Cortex of kidney (tissue), 1 donor: ENCODE data around the gene CDT1.
"Not testable (repeated sequence)": the region's sequence is repeated elsewhere in the genome, so short reads cannot be mapped to it uniquely, and the experiment has no call there.

Source experiments
- DNase-seq: peaks from one replicate; lab custom pipeline; 2025; lab: John Stamatoyannopoulos, UW

The CDT1 gene

DNA sequence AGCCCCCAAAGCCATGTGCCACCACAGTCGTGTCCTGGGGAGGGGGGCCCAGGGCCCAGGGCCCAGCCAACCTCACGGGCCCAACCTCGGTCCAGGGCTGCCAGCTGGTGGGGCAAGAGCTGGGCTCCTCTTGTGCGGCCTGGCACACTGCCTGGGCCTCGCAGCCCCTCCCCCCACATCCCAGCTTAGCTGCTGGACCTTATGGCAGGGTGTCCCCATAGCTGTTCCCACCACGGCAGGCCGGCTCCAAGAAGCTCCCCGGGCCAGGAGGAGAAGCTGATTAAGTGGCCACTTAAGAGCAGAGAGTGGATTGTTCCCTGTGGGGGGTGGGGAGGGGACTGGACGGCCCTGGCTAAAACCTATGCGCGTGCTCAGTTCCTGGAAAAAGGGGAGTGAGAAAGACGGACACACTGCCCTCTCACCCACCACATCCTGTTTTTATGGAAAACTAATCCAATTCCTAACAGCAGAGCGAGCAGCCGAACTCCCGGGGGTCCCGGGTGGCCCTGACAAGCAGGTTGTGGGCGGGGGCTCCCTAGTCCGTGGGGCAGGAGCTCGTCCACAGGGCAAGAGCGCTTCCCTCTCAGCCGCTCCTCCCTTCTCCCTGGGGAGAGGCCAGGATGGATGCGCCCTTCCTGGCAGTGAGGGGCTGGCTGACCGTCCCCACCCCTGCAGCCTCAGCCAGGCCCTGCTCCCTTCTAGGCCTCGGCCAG is 35.4 kb upstream of the CDT1 start:
- DNase-seq = no peak

- DNase-seq = no peak
Observed at GRCh38 chr16:88769617-88770460, 33.8 kb upstream of the CDT1 start.

DNA sequence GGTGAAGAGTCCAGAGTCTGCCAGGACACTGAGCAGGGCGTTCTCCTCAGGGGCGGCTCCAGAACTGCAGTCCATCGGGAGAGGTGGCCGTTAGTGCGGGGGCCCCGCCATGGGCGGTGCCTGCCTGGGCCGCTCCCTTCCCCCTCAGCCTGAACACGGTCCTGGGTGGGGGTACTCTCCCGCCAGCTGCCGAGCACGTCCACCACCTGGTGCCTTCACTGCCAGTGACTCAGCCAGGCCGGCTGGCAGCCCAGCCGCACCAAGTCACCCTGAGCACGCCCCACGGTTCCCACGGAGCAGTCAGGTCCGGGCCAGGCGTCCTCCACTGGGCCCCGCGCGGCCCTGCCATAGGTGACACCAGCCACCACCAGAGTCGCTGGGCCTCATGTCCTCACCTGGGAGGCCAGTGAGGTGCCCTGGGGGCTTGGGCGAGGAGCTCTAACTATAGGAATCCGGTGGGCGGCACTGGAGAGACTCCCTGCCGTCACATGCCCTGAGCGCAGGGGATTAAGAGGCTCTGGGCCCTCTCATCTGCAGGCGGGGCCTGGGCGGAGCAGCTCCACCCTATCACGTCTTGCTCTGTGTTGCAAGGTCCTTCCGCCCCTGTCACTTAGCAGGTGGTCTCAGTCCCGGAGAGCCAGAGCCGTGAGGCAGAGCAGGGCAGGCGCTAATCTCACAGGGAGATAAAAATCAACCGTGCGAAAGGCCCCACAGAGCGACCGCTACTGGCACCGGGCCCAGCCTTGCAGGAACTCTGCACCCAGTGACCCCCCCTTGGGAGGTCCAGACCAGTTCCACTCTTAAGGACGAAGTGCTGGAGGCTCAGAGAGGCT is 32.9 kb upstream of the CDT1 start:
- no peak for DNase-seq

DNA sequence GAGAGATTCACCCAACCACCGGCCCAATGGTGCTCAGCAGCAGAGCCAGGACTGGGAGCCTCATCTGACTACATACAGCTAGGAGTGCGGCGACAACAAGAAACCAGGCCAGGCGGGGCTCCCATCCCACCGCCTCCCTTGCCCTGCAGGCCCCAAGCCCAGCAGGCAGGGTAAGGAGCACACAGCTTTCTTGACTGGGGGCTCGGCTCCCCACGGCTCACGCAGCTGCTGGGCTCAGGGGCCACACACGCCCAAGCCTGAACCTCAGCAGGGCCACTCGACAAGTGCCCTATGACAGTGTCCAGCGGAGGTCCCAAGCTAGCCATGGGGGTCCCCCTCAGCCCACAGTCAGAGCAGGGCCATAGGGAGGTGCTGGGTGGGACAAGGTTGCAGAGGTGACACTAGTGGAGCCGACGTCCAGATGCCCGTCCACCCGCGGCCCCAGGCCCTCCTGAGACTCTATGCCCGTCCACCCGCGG is 32.3 kb upstream of the CDT1 start:
- DNase-seq = no peak

DNA sequence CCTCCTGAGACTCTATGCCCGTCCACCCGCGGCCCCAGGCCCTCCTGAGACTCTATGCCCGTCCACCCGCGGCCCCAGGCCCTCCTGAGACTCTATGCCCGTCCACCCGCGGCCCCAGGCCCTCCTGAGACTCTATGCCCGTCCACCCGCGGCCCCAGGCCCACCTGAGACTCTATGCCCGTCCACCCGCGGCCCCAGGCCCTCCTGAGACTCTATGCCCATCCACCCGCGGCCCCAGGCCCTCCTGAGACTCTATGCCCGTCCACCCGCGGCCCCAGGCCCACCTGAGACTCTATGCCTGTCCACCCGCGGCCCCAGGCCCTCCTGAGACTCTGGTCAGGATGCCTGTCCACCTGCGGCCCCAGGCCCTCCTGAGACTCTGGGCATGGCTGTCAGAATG is 31.8 kb upstream of the CDT1 start:
- DNase-seq = not testable (repeated sequence)

GRCh38 chr16:88772871-88773811 is 30.4 kb upstream of the CDT1 start:
- no peak for DNase-seq

GRCh38 chr16:88773812-88774291 is 29.7 kb upstream of the CDT1 start:
- no peak for DNase-seq

GRCh38 chr16:88774544-88775393 is 28.8 kb upstream of the CDT1 start:
- no peak for DNase-seq

DNA sequence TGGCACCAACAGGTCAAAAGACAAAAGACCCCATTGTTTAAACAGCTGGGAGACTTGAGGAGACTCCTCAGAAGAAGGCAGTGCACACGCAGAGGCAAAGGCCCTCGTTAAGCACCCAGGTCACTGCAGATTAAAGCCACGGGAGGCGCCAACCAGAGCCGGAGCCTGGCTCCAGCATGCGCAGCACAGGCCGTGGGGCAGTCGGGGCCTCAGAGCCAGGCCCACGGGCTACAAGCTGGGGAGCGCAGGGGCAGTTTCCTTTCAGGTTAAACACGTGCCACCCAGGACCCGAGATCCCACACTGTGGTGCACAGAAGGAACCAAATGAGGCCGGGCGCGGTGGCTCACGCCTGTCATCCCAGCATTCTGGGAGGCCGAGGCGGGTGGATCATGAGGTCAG is 27.8 kb upstream of the CDT1 start:
- no peak for DNase-seq

GRCh38 chr16:88777471-88778270 is 25.9 kb upstream of the CDT1 start:
- DNase-seq = no peak

GRCh38 chr16:88778271-88778525 is 25.4 kb upstream of the CDT1 start:
- DNase-seq = no peak

DNA sequence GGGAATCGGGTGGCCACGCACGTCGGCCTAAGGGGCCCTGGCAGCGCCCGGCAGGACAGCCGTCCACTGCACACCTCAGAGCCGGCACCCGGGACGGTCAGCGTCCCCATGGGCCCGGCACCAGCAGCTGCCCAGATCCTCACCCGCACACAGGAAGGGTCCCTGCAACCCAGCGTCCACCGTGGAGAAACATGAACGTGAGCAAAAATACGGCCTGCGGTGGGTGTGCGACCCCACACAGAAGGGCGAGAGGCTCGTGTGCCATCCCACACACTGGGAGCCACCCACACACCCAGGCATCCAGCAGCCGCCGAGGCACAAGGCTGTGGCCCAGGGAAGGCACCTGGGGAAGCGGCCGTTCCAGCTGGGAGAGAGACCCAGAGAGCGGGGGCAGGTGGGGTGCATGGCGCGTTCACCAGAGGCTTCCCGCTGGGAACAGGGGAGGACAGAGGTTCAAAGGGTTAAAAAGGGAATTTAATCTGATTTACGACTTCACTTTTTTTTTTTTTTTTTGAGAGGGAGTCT is 25.0 kb upstream of the CDT1 start:
- DNase-seq = no peak

DNA sequence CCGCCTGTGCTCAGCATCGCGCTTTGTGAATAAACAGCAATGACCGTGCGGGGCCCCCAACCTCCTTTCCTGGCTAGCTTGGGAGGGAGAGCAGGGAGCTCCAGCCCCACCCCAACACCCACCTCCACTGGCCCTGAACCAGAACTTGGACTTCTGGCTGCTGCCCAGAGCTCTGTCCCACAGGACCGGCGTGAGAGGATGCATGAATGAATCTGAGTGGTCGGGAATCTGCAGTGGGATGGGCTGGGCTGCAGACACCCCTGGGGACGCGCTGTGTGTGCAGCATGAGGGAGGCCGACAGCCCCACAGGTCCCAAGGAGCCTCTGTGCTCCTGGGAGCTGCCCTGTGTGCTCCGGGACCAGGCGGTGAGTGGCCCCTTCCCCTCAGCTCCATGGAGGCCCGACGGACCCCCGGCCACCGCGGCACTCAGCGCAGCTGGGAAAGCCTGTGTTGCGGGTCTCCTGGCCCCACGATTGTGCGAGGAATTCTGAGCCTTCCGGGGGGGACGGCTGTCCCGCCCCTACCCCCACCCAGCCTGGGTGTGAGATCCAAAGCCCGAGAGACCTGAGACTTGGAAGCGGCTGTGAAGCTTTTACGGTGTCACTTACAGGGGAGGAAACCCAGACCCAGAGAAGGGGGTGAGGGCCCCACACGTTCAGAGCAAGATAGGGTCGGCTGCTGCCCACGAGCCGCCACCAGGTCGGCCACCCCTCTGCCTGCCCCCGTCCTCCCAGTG is 24.0 kb upstream of the CDT1 start:
- DNase-seq = no peak

- no peak for DNase-seq
Observed at GRCh38 chr16:88780142-88781062, 23.2 kb upstream of the CDT1 start.

GRCh38 chr16:88781140-88782077 is 22.2 kb upstream of the CDT1 start:
- DNase-seq = no peak
